BLaER1 (cell line): Measurements from ENCODE around the gene TTN.

Experiments
- H3K27ac ChIP-seq: shearing (Covaris generic); formaldehyde crosslinking; 2 replicates; pipeline ENCODE4 v1.8.1; 2022
- H3K27me3 ChIP-seq: shearing (Covaris generic); formaldehyde crosslinking; 2 replicates; pipeline ENCODE4 v1.8.1; 2022
- H3K36me3 ChIP-seq: shearing (Covaris generic); formaldehyde crosslinking; 2 replicates; pipeline ENCODE4 v1.8.1; 2022
- H3K4me1 ChIP-seq: shearing (Covaris generic); formaldehyde crosslinking; 2 replicates; pipeline ENCODE4 v1.8.1; 2022
- H3K4me2 ChIP-seq: shearing (Covaris generic); formaldehyde crosslinking; 2 replicates; pipeline ENCODE4 v1.8.1; 2022
- H3K4me3 ChIP-seq: shearing (Covaris generic); formaldehyde crosslinking; 2 replicates; pipeline ENCODE4 v1.8.1; 2022
- H3K9ac ChIP-seq: shearing (Covaris generic); formaldehyde crosslinking; 2 replicates; pipeline ENCODE4 v1.8.1; 2022
- H3K9me3 ChIP-seq: shearing (Covaris generic); formaldehyde crosslinking; 2 replicates; pipeline ENCODE4 v1.8.1; 2022
- H4K20me1 ChIP-seq: shearing (Covaris generic); formaldehyde crosslinking; 2 replicates; pipeline ENCODE4 v1.8.1; 2022
- Cebpa-rat ChIP-seq: shearing (Covaris generic); IDR thresholded peaks from 2 replicates; pipeline ENCODE4 v1.8.1; 2022

TTN gene

GRCh38 chr2:178807227-178808008, at the start of gene TTN:
TTN (minus strand) TSS chr2:178807423; CDS start chr2:178804642, 2,781 bp downstream.
- Histone ChIP-seq H3K4me3 (no peak within 1 kb of the TSS), H3K27me3 (no peaks in the 10 kb centered on the region), H3K4me1 (no peaks in the 10 kb centered on the region), H3K27ac (no peak within 1 kb of the TSS), H3K9ac (no peak within 1 kb of the TSS), H3K36me3 (no peaks in the 10 kb centered on the region), H3K4me2 (no peak within 1 kb of the TSS), H3K9me3 (no peaks in the 10 kb centered on the region), H4K20me1 (no peaks in the 10 kb centered on the region)
- TF ChIP-seq Cebpa-rat, result no peak

GRCh38 chr2:178855151-178855550, 47.9 kb upstream of the TTN start:
- Histone ChIP-seq H3K9me3 (no peaks in the 10 kb centered on the region), H3K4me1 (no peaks in the 10 kb centered on the region), H3K4me3 (no peak overlapping the region), H3K27me3 (no peaks in the 10 kb centered on the region), H3K27ac (no peak overlapping the region), H3K36me3 (no peaks in the 10 kb centered on the region), H3K4me2 (no peak overlapping the region), H4K20me1 (no peaks in the 10 kb centered on the region), H3K9ac (no peak overlapping the region)
- no peak for TF ChIP-seq Cebpa-rat

GRCh38 chr2:178848335-178848734, 41.1 kb upstream of the TTN start:
- no peaks in the 10 kb centered on the region for H3K36me3 ChIP-seq
- H3K9ac ChIP-seq, result no peak overlapping the region
- H3K27ac ChIP-seq, result no peak overlapping the region
- no peak for TF ChIP-seq Cebpa-rat
- H4K20me1 ChIP-seq, result no peaks in the 10 kb centered on the region
- H3K4me2 ChIP-seq, result no peak overlapping the region
- no peaks in the 10 kb centered on the region for H3K4me1 ChIP-seq
- H3K9me3 ChIP-seq, result no peaks in the 10 kb centered on the region
- no peak overlapping the region for H3K4me3 ChIP-seq
- no peaks in the 10 kb centered on the region for H3K27me3 ChIP-seq

GRCh38 chr2:178846458-178846802, 39.2 kb upstream of the TTN start:
- Histone ChIP-seq H3K4me2 (no peak overlapping the region), H3K4me1 (no peaks in the 10 kb centered on the region), H3K36me3 (no peaks in the 10 kb centered on the region), H4K20me1 (no peaks in the 10 kb centered on the region), H3K27ac (no peak overlapping the region), H3K9me3 (no peaks in the 10 kb centered on the region), H3K4me3 (no peak overlapping the region), H3K9ac (no peak overlapping the region), H3K27me3 (no peaks in the 10 kb centered on the region)
- no peak for TF ChIP-seq Cebpa-rat

- TF ChIP-seq Cebpa-rat, result no peak
- Histone ChIP-seq H3K9me3 (no peaks in the 10 kb centered on the region), H3K9ac (no peak overlapping the region)
Observed at GRCh38 chr2:178845566-178846457, 38.6 kb upstream of the TTN start.

GRCh38 chr2:178844701-178845100, 37.5 kb upstream of the TTN start:
- no peaks in the 10 kb centered on the region for H3K27me3 ChIP-seq
- no peaks in the 10 kb centered on the region for H3K36me3 ChIP-seq
- no peaks in the 10 kb centered on the region for H3K4me1 ChIP-seq
- no peak overlapping the region for H3K27ac ChIP-seq
- H4K20me1 ChIP-seq, result no peaks in the 10 kb centered on the region
- no peak overlapping the region for H3K9ac ChIP-seq
- H3K4me3 ChIP-seq, result no peak overlapping the region
- TF ChIP-seq Cebpa-rat, result no peak
- H3K4me2 ChIP-seq, result no peak overlapping the region
- H3K9me3 ChIP-seq, result no peaks in the 10 kb centered on the region

More at GRCh38 chr2:178845566-178846457, 38.6 kb upstream of the TTN start:
- Histone ChIP-seq H3K36me3 (no peaks in the 10 kb centered on the region), H3K27ac (no peak overlapping the region), H3K27me3 (no peaks in the 10 kb centered on the region), H3K4me3 (no peak overlapping the region), H3K4me2 (no peak overlapping the region), H3K4me1 (no peaks in the 10 kb centered on the region), H4K20me1 (no peaks in the 10 kb centered on the region)

- no peak for TF ChIP-seq Cebpa-rat
- Histone ChIP-seq H3K4me2 (no peak overlapping the region), H3K9ac (no peak overlapping the region), H3K27me3 (no peaks in the 10 kb centered on the region), H3K27ac (no peak overlapping the region), H3K4me1 (no peaks in the 10 kb centered on the region), H3K9me3 (no peaks in the 10 kb centered on the region), H3K4me3 (no peak overlapping the region), H3K36me3 (no peaks in the 10 kb centered on the region), H4K20me1 (no peaks in the 10 kb centered on the region)
Observed at GRCh38 chr2:178844269-178844668, 37.0 kb upstream of the TTN start.

- Histone ChIP-seq H3K9ac (no peak overlapping the region), H3K4me2 (no peak overlapping the region), H3K9me3 (no peaks in the 10 kb centered on the region), H3K4me1 (no peaks in the 10 kb centered on the region), H3K27me3 (no peaks in the 10 kb centered on the region), H3K36me3 (no peaks in the 10 kb centered on the region), H3K27ac (no peak overlapping the region), H4K20me1 (no peaks in the 10 kb centered on the region), H3K4me3 (no peak overlapping the region)
- TF ChIP-seq Cebpa-rat, result no peak
Observed at GRCh38 chr2:178843697-178844096, 36.5 kb upstream of the TTN start.

GRCh38 chr2:178836807-178837206, 29.6 kb upstream of the TTN start:
- Histone ChIP-seq H3K9me3 (no peaks in the 10 kb centered on the region), H3K4me3 (no peak overlapping the region), H3K27ac (no peak overlapping the region), H3K4me2 (no peak overlapping the region), H3K9ac (no peak overlapping the region), H3K27me3 (no peaks in the 10 kb centered on the region), H4K20me1 (no peaks in the 10 kb centered on the region), H3K4me1 (no peaks in the 10 kb centered on the region), H3K36me3 (no peaks in the 10 kb centered on the region)
- no peak for TF ChIP-seq Cebpa-rat

- Histone ChIP-seq H3K9ac (no peak overlapping the region), H3K27me3 (no peaks in the 10 kb centered on the region), H3K9me3 (no peaks in the 10 kb centered on the region), H3K4me1 (peaks cover 16% of the 10 kb centered on the region), H4K20me1 (no peaks in the 10 kb centered on the region), H3K4me2 (no peak overlapping the region), H3K4me3 (no peak overlapping the region), H3K36me3 (no peaks in the 10 kb centered on the region), H3K27ac (no peak overlapping the region)
- no peak for TF ChIP-seq Cebpa-rat
Observed at GRCh38 chr2:178834086-178834485, 26.9 kb upstream of the TTN start.
